ENCODE results near the gene NOL6. TPM values are rescaled to one million over a fixed set of nuclear protein-coding genes. Genes with fewer than 3 reads are reported as not detected.

The NOL6 gene
- polyA plus RNA-seq, 2 of the 4 experiments (the other 2 are of a cell fraction): 49.5 to 52.0 TPM

- FAIRE-seq: no peak
- no peak for ATAC-seq
- ChIA-PET CTCF (interaction anchor here (1.1 to 41.9 kb wide), 10 partner anchors 1 to 237 kb away, joined by 3 to 834 read pairs (median 105); partner anchors contain the start of genes ANKRD18B, AQP3, AQP7 and NOL6), POLR2A (interaction anchor here (1.3 kb wide), 1 partner anchor 9 kb away, joined by 5 read pairs; the partner anchor contains the start of gene NOL6)
- no peak for DNase-seq (ENCODE audit: low read depth in 1 of 2, low spot score in 1 of 2)
- Histone ChIP-seq H3K9me3 (no peaks in the 10 kb centered on the region), H3K4me1 (no peaks in the 10 kb centered on the region), H3K4me3 (no peak overlapping the region), H3K27ac (no peak overlapping the region), H3K4me2 (no peak overlapping the region)
- 94% methylated on average over 9 of the region's 9 CpGs for WGBS (ENCODE audit: missing lambda C conversion rate)
- TF ChIP-seq FOSL2 (IDR thresholded peaks at IDR 0.05) (no peak), FOSL2 (CRISPR knock-in tag; IDR thresholded peaks at IDR 0.05) (no peak), SMC3 (IDR thresholded peaks at IDR 0.05) (no peak), CEBPB (IDR thresholded peaks at IDR 0.05) (no peak), CHD2 (IDR thresholded peaks at IDR 0.05; ENCODE audit: low read length, partially characterized antibody) (no peak), FOXS1 (CRISPR knock-in tag; IDR thresholded peaks at IDR 0.05) (no peak), MAFK (IDR thresholded peaks at IDR 0.05; ENCODE audit: partially characterized antibody) (no peak), NPAS2 (CRISPR knock-in tag; IDR thresholded peaks at IDR 0.05; ENCODE audit: borderline replicate concordance) (no peak), GATA3 (IDR thresholded peaks at IDR 0.05; ENCODE audit: borderline replicate concordance) (no peak), EHF (CRISPR knock-in tag; IDR thresholded peaks at IDR 0.05) (no peak), BHLHE40 (IDR thresholded peaks at IDR 0.05; ENCODE audit: low read depth, low read length) (no peak), HOXB13 (CRISPR knock-in tag; IDR thresholded peaks at IDR 0.05; ENCODE audit: low read depth) (no peak), KDM5A (IDR thresholded peaks at IDR 0.05) (no peak), ESRRA (IDR thresholded peaks at IDR 0.05; ENCODE audit: borderline replicate concordance, low read length) (no peak), TFCP2L1 (CRISPR knock-in tag; IDR thresholded peaks at IDR 0.05) (no peak), NFE2L2 (conservative IDR thresholded peaks at IDR 0.05; ENCODE audit: low read length) (no peak), KDM1A (IDR thresholded peaks at IDR 0.05; ENCODE audit: low read depth) (no peak), CHD4 (IDR thresholded peaks at IDR 0.05; ENCODE audit: borderline replicate concordance) (no peak), ZNF302 (CRISPR knock-in tag; IDR thresholded peaks at IDR 0.05) (no peak)
Measured at GRCh38 chr9:33465096-33465495, 8.6 kb downstream of the NOL6 start.

GRCh38 chr9:33464045-33464636 lies 9.6 kb downstream of the NOL6 start:
- POLR2A ChIA-PET: interaction anchor here (1.3 kb wide), 1 partner anchor 10 kb away, joined by 5 read pairs; the partner anchor contains the start of gene NOL6

More at GRCh38 chr9:33464045-33464636, 9.6 kb downstream of the NOL6 start:
- ATAC-seq (no peak), FAIRE-seq (no peak), DNase-seq (ENCODE audit: low read depth in 1 of 2, low spot score in 1 of 2) (no peak)
- Histone ChIP-seq H3K27ac (no peak overlapping the region), H3K4me2 (no peak overlapping the region), H3K4me1 (peaks cover under 1% of the 10 kb centered on the region; the same call in 1 of the 3 replicates), H3K4me3 (no peak overlapping the region), H3K9me3 (no peaks in the 10 kb centered on the region)
- 93% methylated on average over 14 of the region's 14 CpGs for WGBS (ENCODE audit: missing lambda C conversion rate)
- TF ChIP-seq E2F6 (IDR thresholded peaks at IDR 0.05; ENCODE audit: borderline replicate concordance, low read depth) (no peak), ZFP36 (IDR thresholded peaks at IDR 0.05; ENCODE audit: borderline replicate concordance, partially characterized antibody) (no peak), MAZ (IDR thresholded peaks at IDR 0.05; ENCODE audit: borderline replicate concordance, low read depth, low read length) (no peak), SREBF2 (IDR thresholded peaks at IDR 0.05) (no peak), RNF2 (IDR thresholded peaks at IDR 0.05; ENCODE audit: borderline replicate concordance, low read depth) (no peak), EHMT2 (IDR thresholded peaks at IDR 0.05; ENCODE audit: low read depth) (no peak), RCOR1 (IDR thresholded peaks at IDR 0.05; ENCODE audit: low read depth, low read length) (no peak), FOXS1 (CRISPR knock-in tag; IDR thresholded peaks at IDR 0.05) (no peak), ZC3H11A (IDR thresholded peaks at IDR 0.05) (no peak), NFE2L2 (conservative IDR thresholded peaks at IDR 0.05; ENCODE audit: low read length) (no peak), POLR2AphosphoS2 (conservative IDR thresholded peaks at IDR 0.05; ENCODE audit: low read length) (no peak), MYC (IDR thresholded peaks at IDR 0.05; ENCODE audit: borderline replicate concordance, low read length) (no peak), ELK1 (IDR thresholded peaks at IDR 0.05; ENCODE audit: low read depth, low read length) (no peak)
- CTCF ChIA-PET: interaction anchor here (1.1 to 41.9 kb wide), 10 partner anchors 2 to 237 kb away, joined by 3 to 834 read pairs (median 105); partner anchors contain the start of genes AQP3, AQP7 and NOL6
